ENCODE measurements around the gene UBQLN3. TPM values are rescaled to one million over a fixed set of nuclear protein-coding genes. Genes with fewer than 3 reads are reported as not detected.

UBQLN3 gene
- total and polyA plus RNA-seq, 2 donors: 0.58 TPM; not detected in 1

GRCh38 chr11:5488798-5489399 is 20.9 kb downstream of the UBQLN3 start:
- no peaks in the 10 kb centered on the region for H3K4me1 ChIP-seq (ENCODE audit: insufficient read depth)

DNA sequence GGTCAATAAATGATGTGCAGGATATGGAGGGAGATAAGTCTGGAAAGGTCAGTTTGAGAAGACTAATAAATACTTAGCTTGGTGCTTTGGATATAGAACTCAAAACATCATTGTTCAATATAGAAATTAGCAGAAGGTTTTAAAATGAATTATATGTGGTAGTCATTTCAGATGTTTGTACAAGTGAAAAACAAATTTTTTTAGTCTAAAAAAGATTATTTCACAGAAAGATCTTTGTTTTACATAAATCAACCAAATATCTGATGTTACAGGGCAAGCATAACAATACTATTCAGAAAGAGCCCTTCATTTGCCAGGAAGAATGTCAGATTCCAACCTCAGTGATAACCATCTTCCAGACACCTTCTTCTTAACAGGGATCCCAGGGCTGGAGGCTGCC is 21.4 kb downstream of the UBQLN3 start, which contains the start of gene OR52D1:
OR52D1 (plus strand) TSS at position 301 of the 400 bp plus-strand sequence; CDS start at position 323, 22 bp downstream.
- H3K36me3 ChIP-seq (ENCODE audit: insufficient read depth): no peaks in the 10 kb centered on the region
- H3K4me1 ChIP-seq (ENCODE audit: insufficient read depth): no peaks in the 10 kb centered on the region
- H3K27ac ChIP-seq (ENCODE audit: low read depth): no peak within 1 kb of the TSS
- H3K4me3 ChIP-seq (ENCODE audit: low read depth, low read length): no peak within 1 kb of the TSS
- no peak for DNase-seq (ENCODE audit: extremely low spot score)

More at GRCh38 chr11:5488798-5489399, 20.9 kb downstream of the UBQLN3 start:
- Histone ChIP-seq H3K36me3 (ENCODE audit: insufficient read depth) (no peaks in the 10 kb centered on the region), H3K4me3 (ENCODE audit: low read depth, low read length) (no peak overlapping the region), H3K27ac (ENCODE audit: low read depth) (no peak overlapping the region)
- 96% methylated on average over 4 of the region's 4 CpGs for WGBS
- no peak for DNase-seq (ENCODE audit: extremely low spot score)

GRCh38 chr11:5486421-5486820 is 23.3 kb downstream of the UBQLN3 start:
- Histone ChIP-seq H3K4me1 (ENCODE audit: insufficient read depth) (no peaks in the 10 kb centered on the region), H3K4me3 (ENCODE audit: low read depth, low read length) (no peak overlapping the region), H3K36me3 (ENCODE audit: insufficient read depth) (no peaks in the 10 kb centered on the region), H3K27ac (ENCODE audit: low read depth) (no peak overlapping the region)
- no peak for DNase-seq (ENCODE audit: extremely low spot score)
- 69% methylated on average over 3 of the region's 3 CpGs for WGBS

GRCh38 chr11:5486003-5486402 is 23.8 kb downstream of the UBQLN3 start:
- no peak for DNase-seq (ENCODE audit: extremely low spot score)
- WGBS: 87% methylated on average over 3 of the region's 3 CpGs
- Histone ChIP-seq H3K4me3 (ENCODE audit: low read depth, low read length) (no peak overlapping the region), H3K27ac (ENCODE audit: low read depth) (no peak overlapping the region), H3K36me3 (ENCODE audit: insufficient read depth) (no peaks in the 10 kb centered on the region), H3K4me1 (ENCODE audit: insufficient read depth) (no peaks in the 10 kb centered on the region)

DNA sequence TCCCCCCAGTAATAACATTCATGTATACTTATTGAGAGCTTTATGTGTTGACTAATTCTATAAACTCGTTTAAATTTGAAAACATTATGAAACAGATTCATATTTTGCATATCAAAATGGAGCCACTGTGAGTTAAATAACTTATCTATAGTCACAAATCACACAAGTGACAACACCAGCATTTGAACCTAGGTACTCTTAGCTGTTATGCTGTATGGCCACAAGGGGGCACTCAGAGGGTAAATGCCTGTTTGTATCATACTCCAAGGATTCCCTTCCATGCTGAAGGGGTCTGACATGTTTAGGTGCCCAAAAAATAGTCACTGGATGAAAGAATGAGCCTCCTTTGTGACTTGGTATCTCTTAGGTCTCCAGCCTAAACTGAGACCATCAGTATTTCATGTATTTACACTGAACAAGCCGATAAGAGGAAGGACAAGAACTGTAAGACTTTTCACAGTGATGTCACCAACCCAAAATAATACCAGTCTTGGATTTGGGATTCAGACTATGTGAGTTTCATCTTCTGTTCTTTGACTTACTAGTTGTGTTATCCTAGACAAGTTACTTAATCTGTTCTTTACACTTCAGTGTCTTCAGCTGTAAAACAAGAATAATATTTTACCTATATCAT is 33.5 kb downstream of the UBQLN3 start:
- Histone ChIP-seq H3K4me3 (ENCODE audit: low read depth, low read length) (no peak overlapping the region), H3K4me1 (ENCODE audit: insufficient read depth) (no peaks in the 10 kb centered on the region), H3K36me3 (ENCODE audit: insufficient read depth) (no peaks in the 10 kb centered on the region), H3K27ac (ENCODE audit: low read depth) (no peak overlapping the region)
- no peak for DNase-seq (ENCODE audit: extremely low spot score)
- WGBS: 29% methylated on average over 2 of the region's 2 CpGs

GRCh38 chr11:5473921-5474320 is 35.8 kb downstream of the UBQLN3 start:
- no peaks in the 10 kb centered on the region for H3K4me1 ChIP-seq (ENCODE audit: insufficient read depth)
- no peak overlapping the region for H3K27ac ChIP-seq (ENCODE audit: low read depth)
- no peak for DNase-seq (ENCODE audit: extremely low spot score)
- H3K4me3 ChIP-seq (ENCODE audit: low read depth, low read length): no peak overlapping the region
- no peaks in the 10 kb centered on the region for H3K36me3 ChIP-seq (ENCODE audit: insufficient read depth)

DNA sequence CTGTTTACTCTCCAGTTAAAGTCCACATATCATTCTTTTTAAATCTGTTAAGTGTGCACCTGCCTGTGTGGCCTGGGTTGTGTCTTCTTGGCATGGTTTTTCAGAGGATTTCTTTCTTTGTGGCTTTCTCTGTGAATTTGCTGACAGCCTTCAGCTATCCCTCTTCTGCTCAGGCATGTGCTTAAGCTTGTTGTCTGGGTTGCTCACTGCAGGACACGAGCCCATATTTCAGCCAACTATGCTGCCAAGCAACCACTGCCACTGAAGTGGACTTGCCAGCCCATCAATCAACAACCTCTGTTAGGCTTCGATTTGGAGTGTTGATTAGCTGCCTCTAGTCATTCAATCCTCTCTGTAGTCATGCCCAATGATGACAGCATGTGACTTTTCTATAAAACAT is 42.2 kb downstream of the UBQLN3 start:
- no peak overlapping the region for H3K27ac ChIP-seq (ENCODE audit: low read depth)
- H3K4me3 ChIP-seq (ENCODE audit: low read depth, low read length): no peak overlapping the region
- H3K36me3 ChIP-seq (ENCODE audit: insufficient read depth): no peaks in the 10 kb centered on the region
- no peaks in the 10 kb centered on the region for H3K4me1 ChIP-seq (ENCODE audit: insufficient read depth)
- WGBS: 64% methylated on average over 2 of the region's 2 CpGs
- DNase-seq (ENCODE audit: extremely low spot score): no peak

DNA sequence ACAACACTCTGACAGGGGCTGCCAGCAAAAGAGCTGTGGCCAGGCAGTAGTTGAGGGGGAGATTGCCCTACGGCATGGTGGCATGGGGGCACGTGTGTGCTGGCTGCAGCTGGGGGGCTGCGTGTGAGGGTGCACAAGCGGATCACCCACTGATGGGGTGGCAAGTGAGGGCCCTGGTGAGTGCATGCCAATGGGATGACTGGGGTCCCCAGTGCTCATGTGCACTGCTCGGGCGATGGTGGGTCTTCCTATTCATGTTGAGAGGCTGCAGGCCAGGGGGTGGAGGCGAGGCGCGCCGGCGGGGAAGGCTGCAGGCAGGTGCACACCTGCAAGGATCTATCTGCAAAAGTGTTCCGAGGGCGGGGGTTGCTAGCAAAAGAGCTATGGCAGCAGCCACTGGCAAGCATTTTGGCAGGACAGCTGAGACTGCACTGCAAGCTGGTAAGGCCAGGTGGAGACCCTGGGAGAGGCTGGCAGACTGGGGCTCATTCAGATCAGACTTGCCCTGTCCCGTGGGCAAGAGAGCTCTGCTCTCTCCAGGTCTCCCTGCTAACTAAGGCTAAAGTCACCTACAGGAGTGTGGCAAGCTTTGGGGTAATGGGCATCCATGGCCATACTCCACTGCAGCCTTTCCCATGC is 48.7 kb downstream of the UBQLN3 start:
- Histone ChIP-seq H3K36me3 (ENCODE audit: insufficient read depth) (no peaks in the 10 kb centered on the region), H3K4me1 (ENCODE audit: insufficient read depth) (no peaks in the 10 kb centered on the region), H3K4me3 (ENCODE audit: low read depth, low read length) (no peak overlapping the region), H3K27ac (ENCODE audit: low read depth) (no peak overlapping the region)
- no peak for DNase-seq (ENCODE audit: extremely low spot score)
- WGBS: 88% methylated on average over 14 of the region's 14 CpGs

Other genes with a start within 250 kb of the UBQLN3 start
- gene HBE1, start 240.0 kb downstream of the UBQLN3 start, total RNA-seq: 3.0 TPM
- 0.18 TPM for gene HBE1, start 240.0 kb downstream of the UBQLN3 start, polyA plus RNA-seq
- gene OR51B4, start 208.0 kb downstream of the UBQLN3 start, total RNA-seq: 2.0 TPM
- gene OR51B4, start 208.0 kb downstream of the UBQLN3 start, polyA plus RNA-seq: not detected
- gene OR51B2, start 185.7 kb downstream of the UBQLN3 start, total RNA-seq: 1.7 TPM
- gene OR51B2, start 185.7 kb downstream of the UBQLN3 start, polyA plus RNA-seq: not detected
- gene OR51B5, start 166.4 kb downstream of the UBQLN3 start, total RNA-seq: 4.3 TPM
- not detected for gene OR51B5, start 166.4 kb downstream of the UBQLN3 start, polyA plus RNA-seq
- not detected for gene OR51B6, start 158.4 kb downstream of the UBQLN3 start, total RNA-seq
- gene OR51B6, start 158.4 kb downstream of the UBQLN3 start, polyA plus RNA-seq: not detected
- not detected for gene OR51M1, start 126.1 kb downstream of the UBQLN3 start, total RNA-seq
- not detected for gene OR51M1, start 126.1 kb downstream of the UBQLN3 start, polyA plus RNA-seq
- not detected for gene OR51Q1, start 87.8 kb downstream of the UBQLN3 start, total RNA-seq
- gene OR51Q1, start 87.8 kb downstream of the UBQLN3 start, polyA plus RNA-seq: not detected
- gene OR51I1, start 68.4 kb downstream of the UBQLN3 start, total RNA-seq: 0.63 TPM
- not detected for gene OR51I1, start 68.4 kb downstream of the UBQLN3 start, polyA plus RNA-seq
- gene OR51I2, start 60.6 kb downstream of the UBQLN3 start, total RNA-seq: not detected
- not detected for gene OR51I2, start 60.6 kb downstream of the UBQLN3 start, polyA plus RNA-seq
- not detected for gene OR52D1, start 21.3 kb downstream of the UBQLN3 start, total RNA-seq
- not detected for gene OR52D1, start 21.3 kb downstream of the UBQLN3 start, polyA plus RNA-seq
- 0.85 TPM for gene UBQLNL, start 6.7 kb upstream of the UBQLN3 start, total RNA-seq
- 0.35 TPM for gene UBQLNL, start 6.7 kb upstream of the UBQLN3 start, polyA plus RNA-seq
- gene OR52H1, start 38.6 kb upstream of the UBQLN3 start, total RNA-seq: 2.2 TPM
- not detected for gene OR52H1, start 38.6 kb upstream of the UBQLN3 start, polyA plus RNA-seq
- not detected for gene OR52B6, start 70.9 kb upstream of the UBQLN3 start, total RNA-seq
- gene OR52B6, start 70.9 kb upstream of the UBQLN3 start, polyA plus RNA-seq: not detected
- gene TRIM6, start 86.7 kb upstream of the UBQLN3 start, total RNA-seq: 5.5 TPM
- 4.1 TPM for gene TRIM6, start 86.7 kb upstream of the UBQLN3 start, polyA plus RNA-seq
- 17.1 TPM for gene TRIM34, start 115.0 kb upstream of the UBQLN3 start, total RNA-seq
- 6.1 TPM for gene TRIM34, start 115.0 kb upstream of the UBQLN3 start, polyA plus RNA-seq
- 39.6 TPM for gene TRIM5, start 175.1 kb upstream of the UBQLN3 start, total RNA-seq
- 11.1 TPM for gene TRIM5, start 175.1 kb upstream of the UBQLN3 start, polyA plus RNA-seq
- 49.1 TPM for gene TRIM22, start 179.8 kb upstream of the UBQLN3 start, total RNA-seq
- 33.3 TPM for gene TRIM22, start 179.8 kb upstream of the UBQLN3 start, polyA plus RNA-seq
- 0.11 TPM for gene OR56B1, start 226.5 kb upstream of the UBQLN3 start, total RNA-seq
- not detected for gene OR56B1, start 226.5 kb upstream of the UBQLN3 start, polyA plus RNA-seq
- not detected for gene OR52N4, start 244.3 kb upstream of the UBQLN3 start, total RNA-seq
- 0.20 TPM for gene OR52N4, start 244.3 kb upstream of the UBQLN3 start, polyA plus RNA-seq

Measured in urinary bladder (tissue), 4 donors.